ENCODE data around the gene SF3B2. TPM values are rescaled to one million over a fixed set of nuclear protein-coding genes. Genes with fewer than 3 reads are reported as not detected.

The SF3B2 gene
- total RNA-seq, 1 donor from 2014 or later = 145 TPM

DNA sequence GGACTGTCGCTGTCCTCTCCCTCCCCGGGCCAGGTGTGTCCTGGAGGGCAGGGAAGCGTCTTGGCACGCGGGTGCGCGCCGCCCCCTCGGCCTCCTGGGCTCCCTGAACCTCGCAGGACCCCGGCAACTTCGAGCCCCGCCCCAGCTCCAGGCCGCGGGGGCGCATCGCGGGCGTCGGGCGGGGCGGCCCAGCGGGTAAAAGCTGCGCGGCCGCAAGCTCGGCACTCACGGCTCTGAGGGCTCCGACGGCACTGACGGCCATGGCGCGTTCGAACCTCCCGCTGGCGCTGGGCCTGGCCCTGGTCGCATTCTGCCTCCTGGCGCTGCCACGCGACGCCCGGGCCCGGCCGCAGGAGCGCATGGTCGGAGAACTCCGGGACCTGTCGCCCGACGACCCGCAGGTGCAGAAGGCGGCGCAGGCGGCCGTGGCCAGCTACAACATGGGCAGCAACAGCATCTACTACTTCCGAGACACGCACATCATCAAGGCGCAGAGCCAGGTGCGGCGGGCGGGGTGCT lies 40.3 kb upstream of the SF3B2 start, which contains the start of gene CST6:
Gene CST6 (plus strand): TSS at position 224 of the 519 bp plus-strand sequence. CDS start 37 bp downstream, at position 261.
- intact Hi-C loops (cut with DNase I) = no loop called here
- H3K36me3 ChIP-seq = no peaks in the 10 kb centered on the region
- H3K9me3 ChIP-seq = no peaks in the 10 kb centered on the region
- H3K4me1 ChIP-seq = peaks cover 17% of the 10 kb centered on the region
- TF ChIP-seq, protein P1, sequence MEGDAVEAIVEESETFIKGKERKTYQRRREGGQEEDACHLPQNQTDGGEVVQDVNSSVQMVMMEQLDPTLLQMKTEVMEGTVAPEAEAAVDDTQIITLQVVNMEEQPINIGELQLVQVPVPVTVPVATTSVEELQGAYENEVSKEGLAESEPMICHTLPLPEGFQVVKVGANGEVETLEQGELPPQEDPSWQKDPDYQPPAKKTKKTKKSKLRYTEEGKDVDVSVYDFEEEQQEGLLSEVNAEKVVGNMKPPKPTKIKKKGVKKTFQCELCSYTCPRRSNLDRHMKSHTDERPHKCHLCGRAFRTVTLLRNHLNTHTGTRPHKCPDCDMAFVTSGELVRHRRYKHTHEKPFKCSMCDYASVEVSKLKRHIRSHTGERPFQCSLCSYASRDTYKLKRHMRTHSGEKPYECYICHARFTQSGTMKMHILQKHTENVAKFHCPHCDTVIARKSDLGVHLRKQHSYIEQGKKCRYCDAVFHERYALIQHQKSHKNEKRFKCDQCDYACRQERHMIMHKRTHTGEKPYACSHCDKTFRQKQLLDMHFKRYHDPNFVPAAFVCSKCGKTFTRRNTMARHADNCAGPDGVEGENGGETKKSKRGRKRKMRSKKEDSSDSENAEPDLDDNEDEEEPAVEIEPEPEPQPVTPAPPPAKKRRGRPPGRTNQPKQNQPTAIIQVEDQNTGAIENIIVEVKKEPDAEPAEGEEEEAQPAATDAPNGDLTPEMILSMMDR (IDR thresholded peaks at IDR 0.05) = no peak
- peak; percentile 25 to 37 for ATAC-seq
- peak within 1 kb of the TSS; percentile 77 for H3K27ac ChIP-seq
- H3K27me3 ChIP-seq (ENCODE audit: low read depth) = peaks cover 22% of the 10 kb centered on the region
- no peak for DNase-seq
- H3K4me3 ChIP-seq = peak within 1 kb of the TSS; percentile 37

DNA sequence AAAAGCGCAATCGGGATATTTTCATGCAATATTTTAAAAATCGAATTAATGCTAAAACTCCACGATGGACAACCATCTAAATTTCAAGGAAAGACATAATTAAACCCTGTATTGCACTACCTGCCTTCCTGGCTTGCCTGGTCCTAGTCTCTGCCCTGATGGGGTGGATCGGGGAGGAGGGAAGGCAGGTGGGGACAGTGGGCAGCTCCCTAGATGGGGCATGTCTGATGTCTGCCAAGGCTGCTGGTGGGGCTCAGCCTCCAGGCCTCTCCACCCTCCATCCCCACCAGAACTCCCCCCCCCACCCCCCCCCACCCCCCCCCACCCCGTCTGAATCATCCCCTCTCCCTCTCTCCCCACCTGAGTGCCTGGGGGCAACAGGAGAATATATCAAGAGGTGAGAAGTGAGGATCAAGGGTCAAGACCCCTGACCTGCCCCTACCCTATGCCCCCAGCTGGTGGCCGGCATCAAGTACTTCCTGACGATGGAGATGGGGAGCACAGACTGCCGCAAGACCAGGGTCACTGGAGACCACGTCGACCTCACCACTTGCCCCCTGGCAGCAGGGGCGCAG lies 39.7 kb upstream of the SF3B2 start:
- Histone ChIP-seq H3K27me3 (ENCODE audit: low read depth) (peaks cover 22% of the 10 kb centered on the region), H3K9me3 (no peaks in the 10 kb centered on the region), H3K27ac (peak overlapping the region; percentile 77), H3K36me3 (no peaks in the 10 kb centered on the region), H3K4me3 (peak overlapping the region; percentile 37), H3K4me1 (peaks cover 17% of the 10 kb centered on the region)
- no peak for ATAC-seq
- no peak for DNase-seq
- TF ChIP-seq, protein P1 (IDR thresholded peaks at IDR 0.05) = no peak
- intact Hi-C loops (cut with DNase I) = no loop called here

DNA sequence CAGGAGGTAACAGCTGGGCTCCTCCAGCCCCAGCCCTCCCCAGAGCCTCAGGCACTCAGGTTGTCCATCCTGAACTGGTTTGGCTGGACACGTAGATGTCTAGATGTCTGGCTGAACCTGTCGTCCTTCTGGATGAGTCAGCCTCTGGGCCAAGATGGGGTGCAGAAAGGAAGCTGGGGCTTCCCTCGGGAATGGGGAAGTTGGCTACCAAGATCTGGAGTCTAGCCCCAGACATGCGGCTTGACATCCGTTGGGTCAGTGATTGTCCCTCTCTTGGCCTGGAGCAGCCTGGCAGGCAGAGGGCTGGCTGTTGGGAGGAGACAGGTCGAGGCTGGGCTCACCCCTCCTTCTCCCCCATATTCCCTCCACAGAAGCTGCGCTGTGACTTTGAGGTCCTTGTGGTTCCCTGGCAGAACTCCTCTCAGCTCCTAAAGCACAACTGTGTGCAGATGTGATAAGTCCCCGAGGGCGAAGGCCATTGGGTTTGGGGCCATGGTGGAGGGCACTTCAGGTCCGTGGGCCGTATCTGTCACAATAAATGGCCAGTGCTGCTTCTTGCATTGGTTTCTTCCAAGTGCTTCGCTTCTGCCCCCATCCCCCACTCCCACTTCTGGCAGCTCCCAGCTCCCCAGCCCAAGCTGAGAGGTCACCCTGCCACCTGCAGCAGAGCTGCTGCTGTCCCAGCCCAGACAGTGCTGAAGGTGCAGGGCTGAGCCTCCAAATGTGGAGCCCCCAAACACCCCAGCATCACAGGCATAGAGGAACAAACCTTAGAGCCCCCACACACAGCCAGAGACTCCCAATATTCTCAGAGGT lies 39.0 kb upstream of the SF3B2 start:
- H3K4me1 ChIP-seq = peaks cover 17% of the 10 kb centered on the region
- ATAC-seq (peak; percentile 7 to 9), DNase-seq (no peak)
- no peaks in the 10 kb centered on the region for H3K9me3 ChIP-seq
- TF ChIP-seq, protein P1 (IDR thresholded peaks at IDR 0.05) = no peak
- H3K4me3 ChIP-seq = no peak overlapping the region
- H3K27me3 ChIP-seq (ENCODE audit: low read depth) = peaks cover 22% of the 10 kb centered on the region
- intact Hi-C loops (cut with DNase I) = no loop called here
- no peaks in the 10 kb centered on the region for H3K36me3 ChIP-seq
- H3K27ac ChIP-seq = no peak overlapping the region

GRCh38 chr11:66013762-66014100 lies 38.4 kb upstream of the SF3B2 start:
- intact Hi-C loops (cut with DNase I) = no loop called here
- TF ChIP-seq, protein P1 (IDR thresholded peaks at IDR 0.05) = no peak
- no peaks in the 10 kb centered on the region for H3K9me3 ChIP-seq
- DNase-seq (no peak), ATAC-seq (no peak)
- no peak overlapping the region for H3K4me3 ChIP-seq
- H3K27ac ChIP-seq = no peak overlapping the region
- peaks cover 22% of the 10 kb centered on the region for H3K27me3 ChIP-seq (ENCODE audit: low read depth)
- peaks cover 17% of the 10 kb centered on the region for H3K4me1 ChIP-seq
- H3K36me3 ChIP-seq = no peaks in the 10 kb centered on the region

DNA sequence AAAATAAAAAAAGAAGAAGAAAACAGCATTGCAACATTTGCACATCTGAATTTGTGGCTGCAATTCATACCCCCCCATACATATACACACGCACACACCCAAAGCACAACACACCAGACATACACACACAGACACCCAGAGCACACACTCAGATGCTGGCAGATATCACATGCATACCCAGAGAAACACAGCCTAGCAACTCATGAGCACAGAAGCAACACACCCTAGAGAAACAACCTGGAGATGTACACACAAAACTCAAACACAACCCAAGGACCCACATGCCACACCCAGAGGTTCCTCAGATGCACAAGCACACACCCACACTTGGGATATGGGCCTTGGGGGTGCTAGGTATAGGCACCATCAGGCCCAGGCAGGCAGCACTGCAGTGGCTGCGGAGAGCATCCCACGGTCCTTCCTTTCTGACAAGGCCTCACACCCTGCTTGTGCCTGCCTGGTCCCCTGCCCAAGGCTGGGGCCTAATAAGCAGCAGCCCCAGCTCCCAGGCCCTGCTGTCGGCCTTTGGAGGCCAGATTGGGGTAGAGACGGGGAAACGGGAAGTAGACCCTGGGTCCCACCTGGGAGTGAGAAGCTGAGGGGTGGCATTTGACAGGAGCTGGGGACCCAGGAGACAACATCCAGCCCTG lies 37.2 kb upstream of the SF3B2 start:
- Histone ChIP-seq H3K27ac (no peak overlapping the region), H3K27me3 (ENCODE audit: low read depth) (peaks cover 22% of the 10 kb centered on the region), H3K4me1 (peaks cover 17% of the 10 kb centered on the region), H3K36me3 (no peaks in the 10 kb centered on the region), H3K4me3 (no peak overlapping the region), H3K9me3 (no peaks in the 10 kb centered on the region)
- intact Hi-C loops (cut with DNase I) = no loop called here
- ATAC-seq (no peak), DNase-seq (no peak)
- TF ChIP-seq, protein P1 (IDR thresholded peaks at IDR 0.05) = no peak

Measured in lower lobe of right lung (tissue), 2 donors.